Stimulated activated CD4-positive, alpha-beta T cell treated with anti-CD3 and anti-CD28 coated beads, TNF-alpha, amount 100 ng/mL, for 48 hours (primary cell): ENCODE data around the gene ACTR2.
"Not testable (repeated sequence)": the region's sequence is repeated elsewhere in the genome, so short reads cannot be mapped to it uniquely, and the experiment has no call there.

ENCODE experiments used
- DNase-seq, 3 donors: peaks; one replicate each; pipeline ENCODE4 v3.0.0-alpha.2; 2020; ENCODE audit warnings: low read depth in 3 of 3

Gene ACTR2

DNA sequence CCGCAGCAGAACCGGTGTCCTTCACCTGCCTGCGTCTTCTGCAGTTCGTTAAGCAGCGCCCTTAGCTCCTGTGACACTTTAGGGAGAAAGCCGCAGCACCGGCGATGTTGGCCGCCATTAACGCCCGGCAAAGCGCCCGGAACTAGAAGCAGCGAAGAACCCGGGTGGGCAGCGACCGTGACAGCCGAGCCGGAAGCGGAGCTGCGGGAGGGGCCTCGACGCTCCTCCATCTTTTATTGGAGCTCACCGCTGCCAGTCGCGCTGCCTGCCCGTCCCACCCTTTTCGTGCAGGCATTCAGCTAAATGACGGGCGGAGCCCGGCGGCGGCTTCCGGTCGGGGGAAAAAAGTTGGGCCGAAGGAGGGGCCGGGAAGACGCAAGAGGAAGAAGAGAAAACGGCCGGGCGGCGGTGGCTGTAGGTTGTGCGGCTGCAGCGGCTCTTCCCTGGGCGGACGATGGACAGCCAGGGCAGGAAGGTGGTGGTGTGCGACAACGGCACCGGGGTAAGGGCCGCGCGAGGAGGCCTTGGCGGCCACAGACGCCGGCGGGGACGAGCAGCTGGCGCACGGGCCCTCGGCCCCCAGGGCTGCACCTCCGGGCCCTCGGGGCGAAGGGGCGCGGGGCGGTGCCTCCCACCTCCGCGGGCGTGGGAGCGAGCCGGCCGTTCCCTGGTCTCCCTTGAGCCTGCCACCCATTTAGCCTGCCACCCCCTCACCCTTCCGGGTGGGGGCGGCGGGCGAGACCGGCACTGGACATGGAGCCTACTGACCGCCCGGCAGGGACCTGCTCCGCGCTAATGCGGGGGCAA lies at the start of gene ACTR2:
TSS of gene ACTR2 (plus strand) at position 376 of the 807 bp plus-strand sequence. CDS start at position 455, 79 bp downstream.
- peak; percentile 89 to 92 (median 92) for DNase-seq

DNA sequence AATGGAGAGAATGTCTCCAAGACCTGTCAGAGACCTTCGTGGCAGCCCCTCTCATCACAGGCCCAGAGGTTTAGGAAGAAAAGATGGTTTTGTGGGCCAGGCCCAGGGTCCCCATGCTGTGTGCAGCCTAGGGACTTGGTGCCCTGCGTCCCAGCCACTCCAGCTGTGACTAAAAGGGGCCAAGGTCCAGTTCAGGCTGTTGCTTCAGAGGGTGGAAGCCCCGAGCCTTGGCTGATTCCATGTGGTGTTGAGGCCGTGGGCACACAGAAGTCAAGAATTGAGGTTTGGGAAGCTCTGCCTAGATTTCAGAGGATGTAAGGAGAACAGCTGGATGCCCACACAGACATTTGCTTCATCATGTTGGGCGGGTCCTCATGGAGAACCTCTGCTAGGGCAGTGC lies 45.1 kb upstream of the ACTR2 start:
- DNase-seq, result no peak

- not testable (repeated sequence) for DNase-seq
These were observed 44.2 kb upstream of the ACTR2 start for GRCh38 chr2:65183406-65183805.

- no peak for DNase-seq
These were observed 42.6 kb upstream of the ACTR2 start for GRCh38 chr2:65185012-65185411.

- DNase-seq, result no peak
These were observed 41.4 kb upstream of the ACTR2 start for GRCh38 chr2:65186093-65186868.

DNA sequence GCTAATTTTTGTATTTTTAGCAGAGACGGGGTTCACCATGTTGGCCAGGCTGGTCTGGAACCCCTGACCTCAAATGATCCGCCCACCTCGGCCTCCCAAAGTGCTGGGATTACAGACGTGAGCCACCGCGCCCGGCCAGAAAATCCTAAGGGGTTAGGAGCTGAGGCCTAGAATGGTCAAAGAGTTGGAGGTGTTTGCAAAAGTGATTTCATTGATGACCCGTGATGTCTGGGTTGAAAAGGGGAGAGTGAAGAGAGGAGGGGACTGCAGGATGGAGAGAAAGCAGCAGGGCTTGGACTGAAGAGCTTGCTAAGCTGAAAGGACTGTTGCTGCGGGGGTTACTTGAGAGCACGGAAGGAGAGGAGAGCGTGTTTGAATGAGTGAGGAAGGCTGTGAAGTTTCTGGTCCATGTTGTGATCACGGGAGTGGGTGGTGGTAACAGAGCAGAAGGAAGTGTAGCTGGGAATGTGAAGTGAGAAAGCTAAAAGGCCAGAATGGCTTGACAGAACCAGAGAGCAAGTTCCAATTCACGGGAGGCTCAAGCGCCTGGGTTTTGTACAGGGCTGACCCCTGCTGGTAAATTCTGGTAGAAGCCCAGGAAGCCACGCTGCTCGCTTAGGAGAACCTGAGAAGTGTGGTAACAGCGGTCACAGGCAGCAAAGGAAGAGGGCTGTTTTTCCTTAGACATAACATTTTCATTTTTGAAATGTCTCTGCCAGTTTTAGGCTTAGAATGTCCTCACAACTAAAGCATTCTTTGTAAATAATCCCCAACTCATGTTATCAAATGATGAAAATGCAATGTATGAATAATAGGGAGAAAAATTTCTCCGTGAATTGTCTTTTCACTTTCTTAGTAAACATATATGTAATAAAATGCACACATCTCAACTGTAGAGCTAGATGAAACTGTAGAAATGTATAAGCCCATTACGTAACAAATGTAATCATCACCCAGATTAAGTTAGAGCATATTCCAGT lies 40.5 kb upstream of the ACTR2 start:
- DNase-seq, result peak; percentile 32 to 54 (median 37)

- no peak for DNase-seq
These were observed 34.2 kb upstream of the ACTR2 start for GRCh38 chr2:65193446-65193845.

GRCh38 chr2:65198737-65199136 lies 28.9 kb upstream of the ACTR2 start:
- no peak for DNase-seq

DNA sequence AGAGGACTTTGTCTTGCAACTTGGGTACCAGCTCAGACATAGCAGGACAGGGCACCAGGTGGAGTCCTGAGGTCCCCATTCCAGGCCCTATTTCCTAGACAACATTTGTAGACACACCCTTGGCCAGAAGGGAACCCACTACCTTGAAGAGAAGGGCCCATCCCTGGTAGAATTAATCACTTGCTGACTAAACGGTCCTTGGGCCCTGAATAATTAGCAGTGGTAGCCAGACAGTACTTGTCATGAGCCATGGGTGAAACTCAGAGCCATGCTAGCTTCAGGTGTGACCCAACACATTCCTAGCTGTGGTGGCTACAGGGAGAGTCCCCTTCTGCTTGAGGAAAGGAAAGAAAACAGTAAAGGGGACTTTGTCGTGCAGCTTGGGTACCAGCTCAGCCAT lies 28.5 kb upstream of the ACTR2 start:
- no peak for DNase-seq

DNA sequence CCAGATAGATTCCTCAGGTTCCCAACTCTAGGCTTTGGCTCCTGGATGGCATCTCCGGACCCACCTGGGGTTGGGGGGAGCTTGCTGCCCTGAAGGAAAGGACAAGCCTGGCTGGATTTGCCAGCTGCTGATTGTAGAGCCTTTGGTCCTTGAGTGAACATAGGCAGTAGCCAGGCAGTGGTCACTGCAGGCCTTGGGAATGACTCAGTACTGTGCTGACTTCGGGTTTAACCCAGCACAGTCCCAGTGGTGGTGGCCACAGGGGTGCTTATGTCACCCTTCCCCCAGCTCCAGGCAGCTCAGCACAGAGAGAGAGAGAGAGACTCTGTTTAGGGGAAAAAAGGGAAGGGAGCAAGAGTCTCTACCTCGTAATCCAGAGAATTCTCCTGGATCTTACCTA lies 27.7 kb upstream of the ACTR2 start:
- DNase-seq, result no peak

DNA sequence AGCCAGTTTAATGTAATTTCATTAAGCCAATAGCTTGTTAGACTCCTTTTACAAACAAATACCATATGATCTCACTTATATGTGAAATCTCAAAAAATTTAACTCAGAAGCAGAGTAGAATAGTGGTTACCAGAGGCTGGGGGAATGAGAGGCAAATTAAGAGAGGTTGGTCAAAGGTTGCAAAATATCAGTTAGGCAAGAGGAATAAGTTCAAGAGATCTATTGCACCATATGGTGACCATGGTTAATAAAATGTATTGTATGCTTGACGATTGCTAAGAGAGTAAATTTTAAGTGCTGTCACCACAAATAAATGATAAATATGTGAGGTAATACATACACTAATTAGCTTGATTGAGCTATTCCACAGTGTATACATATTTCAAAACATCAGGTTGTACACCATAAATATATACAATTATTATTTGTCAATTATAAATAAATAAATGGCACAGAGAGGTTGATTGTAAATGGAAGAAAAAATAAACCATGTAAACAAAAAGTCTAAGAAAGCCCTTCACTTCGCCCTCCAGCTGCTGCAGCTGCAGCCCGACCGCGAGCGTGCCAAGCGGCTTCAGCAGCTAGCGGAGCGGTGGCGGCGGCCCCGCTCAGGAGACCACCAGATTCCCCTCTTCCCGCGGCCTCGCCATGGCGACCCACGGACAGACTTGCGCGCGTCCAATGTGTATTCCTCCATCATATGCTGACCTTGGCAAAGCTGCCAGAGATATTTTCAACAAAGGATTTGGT lies 23.0 kb upstream of the ACTR2 start:
- no peak for DNase-seq

- DNase-seq, result no peak
These were observed 15.5 kb upstream of the ACTR2 start for GRCh38 chr2:65212115-65212514.

DNA sequence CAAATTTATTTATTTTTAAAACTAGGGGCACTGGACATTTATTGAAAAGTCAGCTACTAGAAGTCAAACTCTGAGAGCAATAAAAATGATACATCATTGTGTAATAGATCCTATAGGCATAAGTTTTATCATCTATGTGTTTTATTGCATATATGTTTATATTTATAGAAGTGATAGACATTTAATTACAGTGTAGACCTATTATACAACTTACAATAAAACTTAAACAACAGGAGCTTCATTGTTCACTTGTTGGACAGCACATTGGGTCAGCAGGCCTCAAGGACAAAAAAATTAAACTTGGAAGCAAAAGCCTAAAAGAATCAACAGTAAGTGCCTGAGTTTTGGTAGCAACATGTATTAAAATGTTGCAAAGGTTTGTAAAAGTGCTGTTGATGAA lies 15.0 kb upstream of the ACTR2 start:
- no peak for DNase-seq

DNA sequence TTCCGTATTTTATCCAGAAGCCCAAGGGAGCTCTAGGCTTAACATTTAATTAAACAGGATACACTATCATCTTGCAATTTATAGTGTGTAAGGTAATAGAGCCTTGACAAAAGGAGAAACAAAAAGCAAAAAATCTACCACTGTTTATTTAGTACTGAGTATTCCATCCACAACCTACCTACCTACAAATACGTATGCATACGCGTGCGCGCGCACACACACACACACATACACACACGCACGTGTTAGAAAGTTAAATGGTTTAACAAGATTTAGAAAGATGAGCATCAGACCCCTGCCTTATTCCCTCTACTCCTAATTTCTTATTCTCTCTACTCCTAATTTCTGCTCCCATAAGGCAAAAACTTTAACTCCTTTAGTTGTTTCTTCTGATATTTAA lies 14.6 kb upstream of the ACTR2 start:
- no peak for DNase-seq

DNA sequence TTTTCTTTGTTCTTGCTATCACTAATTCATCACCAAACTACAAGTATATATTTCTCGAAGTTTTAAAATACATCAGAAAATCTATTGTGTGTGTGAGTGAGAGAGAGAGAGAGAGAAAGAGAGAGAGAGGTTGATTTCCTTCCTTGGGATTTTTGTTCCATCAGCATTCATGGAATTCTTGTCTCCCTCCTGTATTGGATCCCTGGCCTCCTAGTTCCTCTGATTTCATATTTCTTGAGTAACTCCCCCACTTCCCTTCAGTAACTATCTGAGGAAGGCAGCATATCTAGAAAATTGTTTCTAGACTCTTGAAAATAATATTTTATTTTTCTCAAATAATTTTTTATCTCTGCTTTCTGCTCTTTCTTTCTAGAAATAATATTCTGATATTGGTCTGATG lies 13.3 kb upstream of the ACTR2 start:
- DNase-seq, result no peak

GRCh38 chr2:65214843-65215242 lies 12.8 kb upstream of the ACTR2 start:
- no peak for DNase-seq

DNA sequence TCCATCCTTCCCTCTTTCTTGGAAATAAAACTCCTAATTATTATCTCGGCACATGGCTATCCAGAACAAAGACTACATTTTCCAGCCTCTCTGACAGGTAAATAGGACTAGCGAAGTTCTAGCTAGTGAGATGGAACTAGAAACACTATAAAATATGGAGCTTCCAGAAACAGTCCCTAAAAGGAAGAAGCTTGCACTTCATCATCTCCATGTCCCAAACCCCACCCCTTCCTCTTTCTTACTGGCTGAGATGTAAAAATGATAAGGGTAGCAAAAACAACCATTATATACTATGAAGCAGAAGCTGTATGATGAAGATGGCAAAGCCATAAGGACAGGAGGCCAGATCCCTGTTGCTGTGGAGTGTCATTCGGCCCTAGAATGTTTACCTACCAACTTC lies 11.7 kb upstream of the ACTR2 start:
- DNase-seq, result no peak

GRCh38 chr2:65220432-65221131 lies 7.0 kb upstream of the ACTR2 start:
- DNase-seq, result no peak

- DNase-seq, result not testable (repeated sequence)
These were observed 6.4 kb upstream of the ACTR2 start for GRCh38 chr2:65221275-65221674.

DNA sequence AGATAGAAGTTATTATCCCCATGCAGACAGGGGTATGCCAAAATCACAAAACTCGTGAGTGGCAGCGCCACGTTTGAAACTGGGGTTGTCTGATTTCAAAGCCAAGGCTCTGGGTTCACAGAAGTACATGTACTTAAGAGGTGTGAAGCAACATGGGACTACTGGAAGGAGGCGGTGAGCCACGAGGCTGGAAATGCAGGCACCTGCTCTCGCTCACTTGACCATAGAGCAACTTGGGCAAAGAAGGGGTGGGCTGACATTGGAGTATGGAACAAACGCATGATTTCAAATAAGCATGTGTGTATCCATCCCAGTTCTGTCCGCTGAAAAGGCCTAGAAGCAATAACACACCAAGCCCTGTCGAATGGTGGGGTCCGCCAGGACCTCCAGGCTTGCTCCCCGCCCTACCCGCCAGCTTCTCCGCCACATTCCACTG lies 593 bp upstream of the ACTR2 start:
- DNase-seq, result no peak
